HG03025 (cell line): ENCODE results near the gene FNDC5.

Experiments used
- ATAC-seq: cut with Tn5 transposase; IDR thresholded peaks from one replicate; pipeline ENCODE4 v1.9.1; 2021; ENCODE audit warnings: mild to moderate bottlenecking, moderate library complexity; ENCODE audit not compliant: unreplicated experiment, low FRiP score

FNDC5 gene

GRCh38 chr1:32868806-32869455 lies 1.8 kb downstream of the FNDC5 start:
- no peak for ATAC-seq

GRCh38 chr1:32868085-32868484 lies 2.6 kb downstream of the FNDC5 start:
- no peak for ATAC-seq

- ATAC-seq: no peak
Observed at GRCh38 chr1:32867671-32868070, 3.0 kb downstream of the FNDC5 start.

GRCh38 chr1:32867151-32867550 lies 3.6 kb downstream of the FNDC5 start:
- ATAC-seq: no peak

GRCh38 chr1:32865639-32866405 lies 4.9 kb downstream of the FNDC5 start:
- ATAC-seq: no peak

GRCh38 chr1:32864375-32865019 lies 6.2 kb downstream of the FNDC5 start:
- ATAC-seq: no peak

GRCh38 chr1:32863881-32864245 lies 6.8 kb downstream of the FNDC5 start:
- no peak for ATAC-seq

GRCh38 chr1:32863218-32863880 lies 7.4 kb downstream of the FNDC5 start:
- ATAC-seq: no peak

- no peak for ATAC-seq
Observed at GRCh38 chr1:32861904-32862695, 8.6 kb downstream of the FNDC5 start.

- no peak for ATAC-seq
Observed at GRCh38 chr1:32860566-32860965, 10.1 kb downstream of the FNDC5 start.

- no peak for ATAC-seq
Observed at GRCh38 chr1:32859915-32860314, 10.8 kb downstream of the FNDC5 start.

- no peak for ATAC-seq
Observed at GRCh38 chr1:32858791-32859190, 11.9 kb downstream of the FNDC5 start.

- no peak for ATAC-seq
Observed at GRCh38 chr1:32858136-32858535, 12.6 kb downstream of the FNDC5 start.

- no peak for ATAC-seq
Observed at GRCh38 chr1:32855861-32856617, 14.7 kb downstream of the FNDC5 start.

- no peak for ATAC-seq
Observed at GRCh38 chr1:32848354-32849063, 22.2 kb downstream of the FNDC5 start.

- no peak for ATAC-seq
Observed at GRCh38 chr1:32831878-32832277, 38.8 kb downstream of the FNDC5 start.

GRCh38 chr1:32830092-32830852 lies 40.4 kb downstream of the FNDC5 start:
- ATAC-seq: no peak

GRCh38 chr1:32828341-32828740 lies 42.4 kb downstream of the FNDC5 start:
- ATAC-seq: no peak
